GM19467 (cell line): ENCODE measurements around the gene NCDN.
"Not testable (repeated sequence)": the region's sequence is repeated elsewhere in the genome, so short reads cannot be mapped to it uniquely, and the experiment has no call there.

Experiments used
- ATAC-seq: cut with Tn5 transposase; IDR thresholded peaks from one replicate; pipeline ENCODE4 v1.9.1; 2021; ENCODE audit warnings: mild to moderate bottlenecking, moderate library complexity; ENCODE audit not compliant: unreplicated experiment

NCDN gene

DNA sequence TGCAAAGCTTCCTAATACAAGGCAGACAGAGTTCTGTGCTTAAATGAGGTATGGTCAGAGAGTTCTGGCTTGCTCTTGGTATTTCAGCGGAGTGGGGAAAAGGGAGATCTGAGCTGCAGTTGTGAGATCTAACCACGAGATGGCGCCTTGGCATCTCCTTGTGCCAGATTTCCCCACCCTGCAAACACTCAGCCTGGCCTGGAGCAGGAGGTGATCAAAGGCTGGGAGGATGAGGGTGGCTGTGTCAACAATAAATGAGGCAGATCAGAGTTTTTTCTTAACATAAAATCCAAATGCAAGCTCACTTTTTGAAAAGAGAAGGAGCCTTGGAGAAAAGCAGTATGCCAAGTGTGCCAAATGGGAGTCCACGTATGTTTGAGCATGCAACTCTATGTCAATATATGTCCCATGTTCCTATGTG is 11.4 kb downstream of the NCDN start:
- no peak for ATAC-seq

- no peak for ATAC-seq
Measured at GRCh38 chr1:35569936-35570335, 12.3 kb downstream of the NCDN start.

GRCh38 chr1:35570589-35571137 is 13.1 kb downstream of the NCDN start:
- ATAC-seq, result no peak

- ATAC-seq, result no peak
Measured at GRCh38 chr1:35571263-35571662, 13.7 kb downstream of the NCDN start.

DNA sequence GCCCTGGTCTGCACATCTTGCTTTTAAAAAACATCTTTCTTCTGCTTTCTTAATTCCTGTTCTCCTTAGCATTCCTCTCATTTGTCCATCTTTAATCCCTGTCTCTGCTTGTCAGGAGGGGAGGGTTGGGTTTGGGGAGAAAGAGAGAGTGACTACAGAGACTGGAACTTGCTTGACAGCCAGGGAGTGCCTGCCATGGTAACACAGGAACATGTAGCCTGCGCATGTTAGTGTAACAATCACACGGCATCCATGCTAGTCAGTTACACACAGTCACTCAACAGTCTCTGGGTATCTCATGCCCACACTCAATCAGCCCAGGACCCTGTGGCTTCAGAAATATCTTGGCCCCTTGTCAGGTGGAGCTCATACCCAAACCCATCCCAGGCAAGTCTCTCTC is 14.7 kb downstream of the NCDN start:
- ATAC-seq, result no peak

- ATAC-seq, result no peak
Measured at GRCh38 chr1:35573198-35574124, 15.9 kb downstream of the NCDN start, which contains the start of gene TFAP2E. TSS of gene TFAP2E (plus strand) at chr1:35573314. CDS start at chr1:35573578, 264 bp downstream.

GRCh38 chr1:35574125-35574654 is 16.6 kb downstream of the NCDN start:
- ATAC-seq, result no peak

GRCh38 chr1:35574655-35575415 is 17.2 kb downstream of the NCDN start:
- ATAC-seq, result no peak

DNA sequence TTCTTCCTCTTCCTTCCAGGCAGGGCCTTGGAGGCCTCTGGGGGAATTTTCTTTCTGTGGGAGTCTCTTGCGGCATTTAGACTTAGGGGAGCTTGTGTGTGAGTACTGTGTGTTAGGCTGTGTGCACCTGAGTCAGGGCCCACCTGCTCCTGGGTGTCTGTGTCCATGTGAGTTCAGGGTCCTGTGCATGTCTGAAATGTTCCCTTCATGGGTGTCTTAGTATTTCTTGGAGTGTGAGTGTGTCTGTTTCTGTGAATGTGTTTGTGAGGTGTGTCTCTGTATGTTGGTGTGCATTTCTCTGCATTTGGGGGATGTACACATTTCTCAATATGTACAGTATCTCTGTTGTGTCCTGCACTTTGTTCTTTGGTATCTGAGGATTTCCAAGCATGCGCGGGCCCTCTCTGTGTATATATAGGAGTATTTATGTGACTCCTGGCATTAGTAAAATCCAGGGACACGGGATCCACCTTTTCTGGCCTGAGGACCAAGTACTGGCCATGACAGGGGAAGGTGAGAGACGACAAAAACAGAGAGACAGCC is 17.9 kb downstream of the NCDN start:
- no peak for ATAC-seq

DNA sequence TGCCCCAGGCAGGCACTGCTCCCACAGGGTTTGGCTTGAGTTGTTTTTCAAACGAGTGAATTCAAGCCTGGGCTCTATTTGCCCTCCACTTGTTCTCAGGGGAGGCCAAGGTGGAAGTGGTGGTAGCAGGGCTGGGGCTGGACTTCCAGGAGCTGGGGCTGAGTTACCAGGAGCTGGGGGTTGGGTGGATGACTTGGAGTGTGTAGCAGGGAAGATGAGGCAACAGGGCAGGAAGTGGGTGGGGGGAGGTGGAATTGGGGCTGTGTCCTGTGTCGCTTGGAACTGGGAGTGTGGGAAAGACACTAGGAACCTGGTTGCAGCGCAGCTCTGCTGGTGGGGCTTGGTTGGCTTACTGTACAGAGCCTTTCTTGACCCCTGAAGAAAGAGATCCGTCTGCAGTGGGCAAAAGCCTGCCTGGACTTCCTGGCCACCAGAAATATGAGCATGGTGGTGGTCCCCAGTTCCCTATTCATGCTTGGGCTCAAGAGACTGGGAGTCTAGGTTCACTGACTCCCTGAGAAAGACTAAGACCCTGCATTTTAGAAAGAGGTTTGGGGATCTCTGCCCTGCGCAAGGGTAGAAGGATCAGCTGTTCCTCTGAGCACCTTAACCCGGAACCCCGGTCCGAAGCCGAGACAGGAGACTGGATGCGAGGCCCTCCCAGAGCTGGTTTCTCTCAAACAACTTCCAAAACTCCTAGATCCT is 18.6 kb downstream of the NCDN start:
- no peak for ATAC-seq

GRCh38 chr1:35576766-35577070 is 19.1 kb downstream of the NCDN start:
- ATAC-seq, result not testable (repeated sequence)

DNA sequence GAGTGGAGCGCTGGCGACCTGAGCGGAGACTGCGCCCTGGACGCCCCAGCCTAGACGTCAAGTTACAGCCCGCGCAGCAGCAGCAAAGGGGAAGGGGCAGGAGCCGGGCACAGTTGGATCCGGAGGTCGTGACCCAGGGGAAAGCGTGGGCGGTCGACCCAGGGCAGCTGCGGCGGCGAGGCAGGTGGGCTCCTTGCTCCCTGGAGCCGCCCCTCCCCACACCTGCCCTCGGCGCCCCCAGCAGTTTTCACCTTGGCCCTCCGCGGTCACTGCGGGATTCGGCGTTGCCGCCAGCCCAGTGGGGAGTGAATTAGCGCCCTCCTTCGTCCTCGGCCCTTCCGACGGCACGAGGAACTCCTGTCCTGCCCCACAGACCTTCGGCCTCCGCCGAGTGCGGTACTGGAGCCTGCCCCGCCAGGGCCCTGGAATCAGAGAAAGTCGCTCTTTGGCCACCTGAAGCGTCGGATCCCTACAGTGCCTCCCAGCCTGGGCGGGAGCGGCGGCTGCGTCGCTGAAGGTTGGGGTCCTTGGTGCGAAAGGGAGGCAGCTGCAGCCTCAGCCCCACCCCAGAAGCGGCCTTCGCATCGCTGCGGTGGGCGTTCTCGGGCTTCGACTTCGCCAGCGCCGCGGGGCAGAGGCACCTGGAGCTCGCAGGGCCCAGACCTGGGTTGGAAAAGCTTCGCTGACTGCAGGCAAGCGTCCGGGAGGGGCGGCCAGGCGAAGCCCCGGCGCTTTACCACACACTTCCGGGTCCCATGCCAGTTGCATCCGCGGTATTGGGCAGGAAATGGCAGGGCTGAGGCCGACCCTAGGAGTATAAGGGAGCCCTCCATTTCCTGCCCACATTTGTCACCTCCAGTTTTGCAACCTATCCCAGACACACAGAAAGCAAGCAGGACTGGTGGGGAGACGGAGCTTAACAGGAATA is 19.7 kb downstream of the NCDN start:
- ATAC-seq, result peak; percentile 67

GRCh38 chr1:35580949-35581388 is 23.4 kb downstream of the NCDN start:
- ATAC-seq, result no peak

GRCh38 chr1:35581621-35582020 is 24.0 kb downstream of the NCDN start:
- ATAC-seq, result not testable (repeated sequence)

- ATAC-seq, result no peak
Measured at GRCh38 chr1:35585281-35585680, 27.7 kb downstream of the NCDN start.

DNA sequence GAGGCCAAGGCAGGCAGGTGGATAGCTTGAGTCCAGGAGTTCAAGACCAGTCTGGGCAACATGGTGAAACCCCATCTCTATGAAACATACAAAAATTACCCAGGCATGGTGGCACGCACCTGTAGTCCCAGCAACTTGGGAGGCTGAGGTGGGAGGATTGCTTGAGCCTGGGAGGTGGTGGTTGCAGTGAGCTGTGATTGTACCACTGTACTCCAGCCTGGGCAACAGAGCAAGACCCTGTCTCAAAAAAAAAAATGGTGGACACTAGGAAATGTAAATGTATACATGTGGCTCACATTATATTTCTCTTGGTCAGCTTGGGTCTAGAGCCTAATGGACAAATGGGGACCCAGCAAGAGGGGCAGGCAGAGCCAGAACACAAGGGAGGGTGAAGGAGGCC is 28.2 kb downstream of the NCDN start:
- ATAC-seq, result not testable (repeated sequence)

DNA sequence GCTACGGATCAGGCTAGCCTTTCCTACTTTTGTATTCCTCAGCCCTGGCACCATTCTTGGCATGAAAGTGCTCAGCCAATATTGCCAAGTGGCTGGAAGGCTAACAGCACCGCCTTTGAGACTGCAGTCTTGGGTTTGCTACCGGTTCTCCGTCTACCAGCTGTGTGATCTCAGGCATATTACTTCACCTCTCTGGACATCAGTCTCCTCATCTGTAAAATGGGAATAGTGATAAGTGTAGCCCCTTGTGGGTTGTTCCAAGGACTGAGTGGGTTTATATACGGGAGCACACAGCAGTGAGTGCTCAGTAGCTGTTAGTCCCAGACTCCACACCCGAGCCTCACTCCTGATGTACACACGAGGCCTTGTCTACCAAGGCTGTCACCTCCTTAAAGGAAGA is 29.2 kb downstream of the NCDN start:
- ATAC-seq, result no peak

- no peak for ATAC-seq
Measured at GRCh38 chr1:35587736-35588135, 30.1 kb downstream of the NCDN start.

- ATAC-seq, result no peak
Measured at GRCh38 chr1:35588197-35588910, 30.8 kb downstream of the NCDN start.
